GM12878 (cell line): ENCODE measurements around the gene EDEM2. TPM values are rescaled to one million over a fixed set of nuclear protein-coding genes. Genes with fewer than 3 reads are reported as not detected.

Source experiments
- ATAC-seq: fragments of 200-7000 bp; cut with Tn5 transposase; 3 replicates; pipeline ENCODE4 v1.9.1; 2020; ENCODE audit warnings: mild to moderate bottlenecking, moderate library complexity
- BruUV-seq: library from RNA; stranded (reverse); fragments of 400-500 nt; replicated peaks from 2 replicates; lab custom pipeline; 2021; lab: Mats Ljungman, UMichigan
- CTCF ChIA-PET: fragments of 300-600 bp; sonication (Branson Sonifier 250); formaldehyde crosslinking; extraction: SDS; loops from one replicate; lab custom pipeline; 2021; ENCODE audit warnings: inconsistent platforms; lab: Yijun Ruan, JAX
- POLR2A ChIA-PET: fragments of 350-600 bp; formaldehyde crosslinking; extraction: SDS; loops from one replicate; lab custom pipeline; 2021; ENCODE audit warnings: inconsistent platforms; lab: Charles Lee
- RAD21 ChIA-PET: fragments of 300-600 bp; sonication (Branson Sonifier 250); formaldehyde crosslinking; loops from one replicate; lab custom pipeline; 2023; ENCODE audit warnings: antibody characterized with exemption; ENCODE audit not compliant: unreplicated experiment; lab: Charles Lee
- SMC1A ChIA-PET: fragments of 300-600 bp; sonication (Branson Sonifier 250); formaldehyde crosslinking; loops from one replicate; lab custom pipeline; 2023; ENCODE audit not compliant: unreplicated experiment, uncharacterized antibody; lab: Charles Lee
- DNase-seq: peaks from one replicate; pipeline ENCODE4 v3.0.0-alpha.2; 2011; ENCODE audit warnings: low read depth, low spot score
- FAIRE-seq: peaks from 3 replicates; lab custom pipeline; 2011; peaks lifted over from hg19 to GRCh38; lab: Jason Lieb, UNC
- H2AFZ ChIP-seq: 2 replicates; pipeline ENCODE4 v1.6.0; 2011; ENCODE audit warnings: low read depth, low read length, control low read depth; ENCODE audit not compliant: control insufficient read depth
- H3K27ac ChIP-seq: 2 replicates; pipeline ENCODE4 v1.5.1; 2011; ENCODE audit warnings: control low read depth; ENCODE audit not compliant: control insufficient read depth, insufficient read depth
- H3K27me3 ChIP-seq, 2 experiments: replicated peaks in 1 of 2; 2 replicates each; pipeline versions ENCODE4 v1.6.0 to v1.6.1; 2011; ENCODE audit warnings: low read length in 1 of 2; ENCODE audit not compliant: control insufficient read depth in 2 of 2, insufficient read depth in 2 of 2
- H3K36me3 ChIP-seq, 2 experiments: 2 replicates each; pipeline ENCODE4 v1.5.1; 2011; ENCODE audit warnings: low read length in 1 of 2; ENCODE audit not compliant: control insufficient read depth in 2 of 2, insufficient read depth in 2 of 2
- H3K4me1 ChIP-seq: 2 replicates; pipeline ENCODE4 v1.6.1; 2011; ENCODE audit warnings: mild to moderate bottlenecking, low read length, moderate library complexity, mixed read lengths; ENCODE audit not compliant: control insufficient read depth, insufficient read depth
- H3K4me2 ChIP-seq: 2 replicates; pipeline ENCODE4 v1.6.0; 2011; ENCODE audit warnings: control low read depth; ENCODE audit not compliant: control insufficient read depth, insufficient read depth
- H3K4me3 ChIP-seq: fragments of 200-600 bp; sonication (generic); 2 replicates; pipeline ENCODE4 v1.5.1; 2016
- H3K79me2 ChIP-seq: 2 replicates; pipeline ENCODE4 v1.6.0; 2011; ENCODE audit warnings: low read length; ENCODE audit not compliant: control insufficient read depth, insufficient read depth
- H3K9ac ChIP-seq: 2 replicates; pipeline ENCODE4 v1.8.0; 2011; ENCODE audit warnings: low read length, control low read depth, mixed read lengths; ENCODE audit not compliant: control insufficient read depth, insufficient read depth
- H3K9me3 ChIP-seq: replicated peaks from 3 replicates; pipeline ENCODE4 v1.5.1; 2011; ENCODE audit warnings: mild to moderate bottlenecking, low read length; ENCODE audit not compliant: control insufficient read depth, insufficient read depth
- H4K20me1 ChIP-seq: 2 replicates; pipeline ENCODE4 v1.6.0; 2011; ENCODE audit not compliant: control insufficient read depth, insufficient read depth
- BMI1 ChIP-seq: fragments of 450-650 bp; IDR thresholded peaks from 2 replicates; pipeline ENCODE4 v1.6.1; 2016; ENCODE audit warnings: mild to moderate bottlenecking, moderate library complexity, borderline replicate concordance
- CHD2 ChIP-seq: IDR thresholded peaks from 2 replicates; pipeline ENCODE4 v1.6.1; 2011; ENCODE audit warnings: low read depth, low read length, improper control_type of control experiment, borderline replicate concordance
- EZH2 ChIP-seq: IDR thresholded peaks from 2 replicates; pipeline ENCODE4 v1.6.1; 2012; ENCODE audit warnings: low read depth, mild to moderate bottlenecking, control low read depth, inconsistent platforms, low read length, borderline replicate concordance; ENCODE audit not compliant: control insufficient read depth
- JUND ChIP-seq: IDR thresholded peaks from 2 replicates; pipeline ENCODE4 v1.6.1; 2012; ENCODE audit warnings: low read depth, mild to moderate bottlenecking, low read length, improper control_type of control experiment, moderate library complexity
- MYB ChIP-seq: fragments of 150-350 bp; IDR thresholded peaks from 2 replicates; pipeline ENCODE4 v1.6.1; 2014; ENCODE audit warnings: mild to moderate bottlenecking, low read depth, low read length, borderline replicate concordance
- NBN ChIP-seq: fragments of 450-650 bp; IDR thresholded peaks from 2 replicates; pipeline ENCODE4 v1.6.1; 2016
- NFYB ChIP-seq: IDR thresholded peaks from 2 replicates; pipeline ENCODE4 v1.6.1; 2011; ENCODE audit warnings: low read depth, mild to moderate bottlenecking, low read length, improper control_type of control experiment, moderate library complexity; ENCODE audit not compliant: insufficient read depth
- TBL1XR1 ChIP-seq: IDR thresholded peaks from 2 replicates; pipeline ENCODE4 v1.6.1; 2012; ENCODE audit warnings: low read depth, low read length, improper control_type of control experiment
- ZNF622 ChIP-seq: fragments of 450-650 bp; IDR thresholded peaks from 2 replicates; pipeline ENCODE4 v1.6.1; 2017; ENCODE audit warnings: mild to moderate bottlenecking, inconsistent platforms
- WGBS: methylation state at CpG from one replicate; pipeline ENCODE4 v1.1.6; 2016; ENCODE audit warnings: low lambda C conversion rate; ENCODE audit not compliant: insufficient replicate concordance, insufficient coverage; ENCODE audit errors: missing lambda C conversion rate; 5-methylcytosine and 5-hydroxymethylcytosine counted together
- in situ Hi-C: fragments of 300-500 bp; cut with MboI; formaldehyde crosslinking; loops from 9 replicates; pipeline ENCODE4 v1.14.3; 2018; ENCODE audit warnings: mixed read lengths
- intact Hi-C: fragments of 100-400 bp; cut with micrococcal nuclease; formaldehyde crosslinking; loops from one replicate; pipeline ENCODE4 v1.14.2; 2022; ENCODE audit not compliant: unreplicated experiment
- polyA plus RNA-seq, 11 experiments: library from polyadenylated mRNA; depleted of rRNA in 4 of 11; unstranded in 6 of 11; stranded (reverse) in 5 of 11; fragments of >200 nt; fragmentation: Nextera tagmentation in 4 of 11; fragmentation: Illumina TruSeq in 1 of 11; extraction: Ambion mirVana in 4 of 11; extraction: Trizol in 1 of 11; gene quantifications; 1 replicate in 1 of 11; 2 replicates in 10 of 11; pipeline versions ENCODE4 v1.2.1 to v1.2.3, GENCODE V29; 2011 to 2016; ENCODE audit warnings: inconsistent platforms in 2 of 11, missing spikeins in 2 of 11, low read depth in 1 of 11
- total RNA-seq, 4 experiments: library from RNA; depleted of rRNA in 3 of 4; stranded (reverse); fragments of >200 nt in 3 of 4; fragmentation: Illumina TruSeq in 1 of 4; extraction: Trizol in 1 of 4; gene quantifications; 2 replicates each; pipeline versions ENCODE4 v1.2.1 to v1.2.3, GENCODE V29; 2013 to 2021
- TF ChIP-seq, protein P1 (sequence below): fragments of 450-650 bp; formaldehyde crosslinking; IDR thresholded peaks from 2 replicates; pipeline ENCODE4 v1.5.0; 2022; ENCODE audit warnings: mild to moderate bottlenecking, missing genetic modification characterization
- TF ChIP-seq, protein P2 (sequence below): fragments of 450-650 bp; formaldehyde crosslinking; IDR thresholded peaks from 2 replicates; pipeline ENCODE4 v1.4.0; 2020; ENCODE audit warnings: mild to moderate bottlenecking, moderate library complexity

EDEM2 gene
- total and polyA plus RNA-seq, 10 of the 15 experiments (the other 5 are each of a cell fraction or from before 2014, with no cell fraction given), result 9.9 to 24.8 (median 14.8) TPM

DNA sequence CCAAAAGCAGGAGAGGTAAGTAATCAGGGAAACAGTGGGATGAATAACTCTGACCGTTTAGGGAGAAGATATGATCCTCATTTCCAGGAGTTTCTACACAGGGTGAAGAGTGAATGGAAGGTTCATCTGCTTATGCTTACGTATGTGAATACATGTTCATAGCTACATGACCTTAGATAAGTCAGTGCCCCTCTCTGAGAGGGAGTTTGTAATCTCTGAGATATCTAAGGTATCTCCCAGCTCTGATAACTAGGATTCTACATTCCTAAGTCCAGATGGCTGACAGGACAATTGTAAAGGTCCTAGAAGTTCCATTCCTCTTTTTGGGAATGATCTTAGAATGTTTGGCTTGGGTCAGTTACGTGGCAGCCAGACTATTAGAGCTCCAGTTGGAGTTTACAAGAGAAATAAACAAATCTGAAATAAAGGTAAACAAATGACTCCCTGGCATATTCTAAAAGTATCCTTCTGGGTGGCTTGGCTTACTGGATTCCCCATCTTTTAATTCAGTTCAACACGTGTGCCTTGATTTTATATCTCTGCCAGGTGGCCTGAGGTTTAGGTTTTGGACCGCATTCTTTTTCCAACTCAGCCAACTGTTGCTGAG, 40.6 kb upstream of the EDEM2 start:
- Histone ChIP-seq H4K20me1 (no peaks in the 10 kb centered on the region), H3K27me3 (no peaks in the 10 kb centered on the region), H2AFZ (no peak overlapping the region), H3K4me2 (no peak overlapping the region), H3K4me3 (no peak overlapping the region), H3K9ac (no peak overlapping the region), H3K9me3 (no peaks in the 10 kb centered on the region), H3K27ac (no peak overlapping the region), H3K79me2 (no peaks in the 10 kb centered on the region), H3K36me3 (no peaks in the 10 kb centered on the region), H3K4me1 (no peaks in the 10 kb centered on the region)
- DNase-seq, result no peak
- intact Hi-C loops (no loop called here), in situ Hi-C loops (no loop called here)
- ATAC-seq, result no peak
- no peak for TF ChIP-seq ZNF622
- no peak for TF ChIP-seq BMI1
- no peak for TF ChIP-seq JUND
- no peak for TF ChIP-seq CHD2
- TF ChIP-seq, protein P1, sequence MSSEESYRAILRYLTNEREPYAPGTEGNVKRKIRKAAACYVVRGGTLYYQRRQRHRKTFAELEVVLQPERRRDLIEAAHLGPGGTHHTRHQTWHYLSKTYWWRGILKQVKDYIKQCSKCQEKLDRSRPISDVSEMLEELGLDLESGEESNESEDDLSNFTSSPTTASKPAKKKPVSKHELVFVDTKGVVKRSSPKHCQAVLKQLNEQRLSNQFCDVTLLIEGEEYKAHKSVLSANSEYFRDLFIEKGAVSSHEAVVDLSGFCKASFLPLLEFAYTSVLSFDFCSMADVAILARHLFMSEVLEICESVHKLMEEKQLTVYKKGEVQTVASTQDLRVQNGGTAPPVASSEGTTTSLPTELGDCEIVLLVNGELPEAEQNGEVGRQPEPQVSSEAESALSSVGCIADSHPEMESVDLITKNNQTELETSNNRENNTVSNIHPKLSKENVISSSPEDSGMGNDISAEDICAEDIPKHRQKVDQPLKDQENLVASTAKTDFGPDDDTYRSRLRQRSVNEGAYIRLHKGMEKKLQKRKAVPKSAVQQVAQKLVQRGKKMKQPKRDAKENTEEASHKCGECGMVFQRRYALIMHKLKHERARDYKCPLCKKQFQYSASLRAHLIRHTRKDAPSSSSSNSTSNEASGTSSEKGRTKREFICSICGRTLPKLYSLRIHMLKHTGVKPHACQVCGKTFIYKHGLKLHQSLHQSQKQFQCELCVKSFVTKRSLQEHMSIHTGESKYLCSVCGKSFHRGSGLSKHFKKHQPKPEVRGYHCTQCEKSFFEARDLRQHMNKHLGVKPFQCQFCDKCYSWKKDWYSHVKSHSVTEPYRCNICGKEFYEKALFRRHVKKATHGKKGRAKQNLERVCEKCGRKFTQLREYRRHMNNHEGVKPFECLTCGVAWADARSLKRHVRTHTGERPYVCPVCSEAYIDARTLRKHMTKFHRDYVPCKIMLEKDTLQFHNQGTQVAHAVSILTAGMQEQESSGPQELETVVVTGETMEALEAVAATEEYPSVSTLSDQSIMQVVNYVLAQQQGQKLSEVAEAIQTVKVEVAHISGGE (CRISPR knock-in tag), result no peak
- TF ChIP-seq, protein P2, sequence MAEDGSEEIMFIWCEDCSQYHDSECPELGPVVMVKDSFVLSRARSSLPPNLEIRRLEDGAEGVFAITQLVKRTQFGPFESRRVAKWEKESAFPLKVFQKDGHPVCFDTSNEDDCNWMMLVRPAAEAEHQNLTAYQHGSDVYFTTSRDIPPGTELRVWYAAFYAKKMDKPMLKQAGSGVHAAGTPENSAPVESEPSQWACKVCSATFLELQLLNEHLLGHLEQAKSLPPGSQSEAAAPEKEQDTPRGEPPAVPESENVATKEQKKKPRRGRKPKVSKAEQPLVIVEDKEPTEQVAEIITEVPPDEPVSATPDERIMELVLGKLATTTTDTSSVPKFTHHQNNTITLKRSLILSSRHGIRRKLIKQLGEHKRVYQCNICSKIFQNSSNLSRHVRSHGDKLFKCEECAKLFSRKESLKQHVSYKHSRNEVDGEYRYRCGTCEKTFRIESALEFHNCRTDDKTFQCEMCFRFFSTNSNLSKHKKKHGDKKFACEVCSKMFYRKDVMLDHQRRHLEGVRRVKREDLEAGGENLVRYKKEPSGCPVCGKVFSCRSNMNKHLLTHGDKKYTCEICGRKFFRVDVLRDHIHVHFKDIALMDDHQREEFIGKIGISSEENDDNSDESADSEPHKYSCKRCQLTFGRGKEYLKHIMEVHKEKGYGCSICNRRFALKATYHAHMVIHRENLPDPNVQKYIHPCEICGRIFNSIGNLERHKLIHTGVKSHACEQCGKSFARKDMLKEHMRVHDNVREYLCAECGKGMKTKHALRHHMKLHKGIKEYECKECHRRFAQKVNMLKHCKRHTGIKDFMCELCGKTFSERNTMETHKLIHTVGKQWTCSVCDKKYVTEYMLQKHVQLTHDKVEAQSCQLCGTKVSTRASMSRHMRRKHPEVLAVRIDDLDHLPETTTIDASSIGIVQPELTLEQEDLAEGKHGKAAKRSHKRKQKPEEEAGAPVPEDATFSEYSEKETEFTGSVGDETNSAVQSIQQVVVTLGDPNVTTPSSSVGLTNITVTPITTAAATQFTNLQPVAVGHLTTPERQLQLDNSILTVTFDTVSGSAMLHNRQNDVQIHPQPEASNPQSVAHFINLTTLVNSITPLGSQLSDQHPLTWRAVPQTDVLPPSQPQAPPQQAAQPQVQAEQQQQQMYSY (CRISPR knock-in tag), result no peak
- no peak for TF ChIP-seq MYB
- no peak for TF ChIP-seq TBL1XR1
- no peak for TF ChIP-seq EZH2
- TF ChIP-seq NFYB, result no peak
- TF ChIP-seq NBN, result no peak
- BruUV-seq, result no TSS peak
- ChIA-PET POLR2A (no interaction called here), RAD21 (no interaction called here), CTCF (interaction anchor here (1.1 kb wide), 1 partner anchor 21 kb away, joined by 4 read pairs; no protein-coding TSS in a partner anchor), SMC1A (interaction anchor here (1.1 kb wide), 1 partner anchor 15 kb away, joined by 3 read pairs; no protein-coding TSS in a partner anchor)
- 30% methylated on average over 5 of the region's 5 CpGs for WGBS
- no peak for FAIRE-seq
